MCF 10A (cell line): ENCODE measurements around the gene FAM83B. TPM values are rescaled to one million over a fixed set of nuclear protein-coding genes. Genes with fewer than 3 reads are reported as not detected.

Experiments used
- BruUV-seq: library from RNA; stranded (reverse); fragments of 400-500 nt; replicated peaks from 2 replicates; lab custom pipeline; 2021; lab: Mats Ljungman, UMichigan
- CTCF ChIA-PET: fragments of 300-600 bp; sonication (Branson Sonifier 250); formaldehyde crosslinking; extraction: SDS; loops from one replicate; lab custom pipeline; 2021; ENCODE audit warnings: antibody characterized with exemption, inconsistent platforms; lab: Yijun Ruan, JAX
- POLR2A ChIA-PET: fragments of 300-600, 350-650 bp; sonication (Branson Sonifier 250); formaldehyde crosslinking; extraction: SDS; loops from one replicate; lab custom pipeline; 2020; ENCODE audit warnings: antibody characterized with exemption, inconsistent platforms; lab: Yijun Ruan, JAX
- DNase-seq: peaks from one replicate; pipeline ENCODE4 v3.0.0-alpha.2; 2018; ENCODE audit not compliant: unreplicated experiment
- H3K27ac Mint-ChIP-seq: one replicate; pipeline ENCODE4 v1.8.0; 2022; ENCODE audit warnings: mild to moderate bottlenecking, low read depth, mixed read lengths; ENCODE audit not compliant: unreplicated experiment
- H3K27me3 Mint-ChIP-seq: one replicate; pipeline ENCODE4 v1.8.0; 2022; ENCODE audit warnings: mixed read lengths; ENCODE audit not compliant: insufficient read depth, unreplicated experiment
- H3K36me3 Mint-ChIP-seq: one replicate; pipeline ENCODE4 v1.8.0; 2022; ENCODE audit warnings: mild to moderate bottlenecking, moderate library complexity, mixed read lengths; ENCODE audit not compliant: insufficient read depth, unreplicated experiment
- H3K4me1 Mint-ChIP-seq: one replicate; pipeline ENCODE4 v1.8.0; 2022; ENCODE audit warnings: mixed read lengths; ENCODE audit not compliant: insufficient read depth, unreplicated experiment
- H3K4me3 Mint-ChIP-seq: one replicate; pipeline ENCODE4 v1.8.0; 2022; ENCODE audit warnings: mild to moderate bottlenecking, moderate library complexity, mixed read lengths; ENCODE audit not compliant: unreplicated experiment
- H3K9me3 Mint-ChIP-seq: one replicate; pipeline ENCODE4 v1.8.0; 2022; ENCODE audit warnings: mixed read lengths; ENCODE audit not compliant: unreplicated experiment
- CTCF ChIP-seq: fragments of 200-600 bp; IDR thresholded peaks from one replicate; pipeline ENCODE4 v1.8.0; 2022; ENCODE audit warnings: antibody characterized with exemption, mild to moderate bottlenecking; ENCODE audit not compliant: unreplicated experiment
- intact Hi-C: fragments of 100-400 bp; cut with micrococcal nuclease; formaldehyde crosslinking; loops from 2 replicates; pipeline ENCODE4 v1.14.1; 2022
- total RNA-seq: library from RNA; stranded (reverse); gene quantifications from 2 replicates; pipeline ENCODE4 v1.2.3, GENCODE V29; 2022

Gene FAM83B
- total RNA-seq, 1 experiment from 2014 or later = 25.4 TPM

DNA sequence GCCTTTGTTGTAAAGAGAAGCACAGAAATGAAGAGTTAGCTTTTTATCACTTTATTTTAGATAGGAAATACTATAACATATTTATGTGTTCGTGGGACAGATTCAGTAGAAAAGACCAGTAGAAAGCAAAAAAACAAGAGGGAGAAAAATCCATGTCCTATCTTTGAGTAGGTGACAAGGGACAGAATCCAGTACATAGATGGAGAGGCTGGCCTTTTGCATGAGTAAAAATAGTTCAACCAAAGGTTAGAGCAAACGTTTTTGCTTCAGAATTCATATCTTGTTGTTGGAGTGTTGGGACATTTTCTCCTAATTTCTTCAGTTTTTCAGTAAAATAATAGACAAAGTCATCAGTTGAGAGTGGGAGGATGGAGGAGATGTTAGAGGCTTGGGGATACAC is 19.6 kb upstream of the FAM83B start:
- H3K4me3 Mint-ChIP-seq = no peak overlapping the region
- no peak for DNase-seq
- no peaks in the 10 kb centered on the region for H3K36me3 Mint-ChIP-seq
- H3K9me3 Mint-ChIP-seq = peaks cover 7% of the 10 kb centered on the region
- CTCF ChIA-PET = interaction anchor here (0.7 kb wide), 2 partner anchors 108 to 159 kb away, joined by 3 read pairs; no protein-coding TSS in a partner anchor
- no peaks in the 10 kb centered on the region for H3K4me1 Mint-ChIP-seq
- intact Hi-C loops = no loop called here
- no peak for TF ChIP-seq CTCF
- BruUV-seq = no TSS peak
- H3K27me3 Mint-ChIP-seq = no peaks in the 10 kb centered on the region
- H3K27ac Mint-ChIP-seq = no peak overlapping the region
- POLR2A ChIA-PET = interaction anchor here (0.5 kb wide), 1 partner anchor 83 kb away, joined by 3 read pairs; no protein-coding TSS in a partner anchor

- Mint-ChIP-seq H3K4me1 (no peaks in the 10 kb centered on the region), H3K27me3 (no peaks in the 10 kb centered on the region), H3K36me3 (no peaks in the 10 kb centered on the region), H3K9me3 (peaks cover 8% of the 10 kb centered on the region), H3K4me3 (no peak overlapping the region), H3K27ac (no peak overlapping the region)
- intact Hi-C loops = no loop called here
- TF ChIP-seq CTCF = no peak
- ChIA-PET POLR2A (no interaction called here), CTCF (no interaction called here)
- no peak for DNase-seq
- no TSS peak for BruUV-seq
These were observed 16.4 kb upstream of the FAM83B start for GRCh38 chr6:54830216-54830615.

DNA sequence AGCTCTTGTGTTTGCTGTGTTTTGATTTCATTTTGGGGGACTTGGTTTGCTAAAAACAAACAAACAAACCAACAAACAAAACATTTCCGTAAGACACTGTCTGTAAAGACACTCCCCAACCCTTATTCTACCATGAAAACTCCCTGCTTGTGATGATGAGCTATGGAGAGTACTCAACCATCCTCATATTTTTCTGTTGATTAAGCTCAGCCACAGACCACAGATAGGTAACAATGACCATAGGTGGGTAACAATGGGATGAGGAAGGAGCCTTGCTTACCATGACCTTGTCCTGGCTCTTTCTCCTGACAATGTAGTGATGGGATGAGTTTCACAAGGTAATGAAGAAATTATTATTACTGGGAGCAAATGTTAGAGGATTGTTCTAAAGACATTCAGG is 11.4 kb upstream of the FAM83B start:
- CTCF ChIA-PET = interaction anchor here (0.6 to 1.5 kb wide), 3 partner anchors 23 to 116 kb away, joined by 3 read pairs; no protein-coding TSS in a partner anchor
- Mint-ChIP-seq H3K9me3 (peaks cover 8% of the 10 kb centered on the region), H3K27ac (no peak overlapping the region), H3K4me3 (no peak overlapping the region), H3K27me3 (no peaks in the 10 kb centered on the region), H3K36me3 (no peaks in the 10 kb centered on the region), H3K4me1 (no peaks in the 10 kb centered on the region)
- intact Hi-C loops = no loop called here
- POLR2A ChIA-PET = interaction anchor here (0.6 to 1.5 kb wide), 2 partner anchors 12 to 1387 kb away, joined by 3 to 4 read pairs; no protein-coding TSS in a partner anchor
- BruUV-seq = no TSS peak
- DNase-seq = no peak
- no peak for TF ChIP-seq CTCF

DNA sequence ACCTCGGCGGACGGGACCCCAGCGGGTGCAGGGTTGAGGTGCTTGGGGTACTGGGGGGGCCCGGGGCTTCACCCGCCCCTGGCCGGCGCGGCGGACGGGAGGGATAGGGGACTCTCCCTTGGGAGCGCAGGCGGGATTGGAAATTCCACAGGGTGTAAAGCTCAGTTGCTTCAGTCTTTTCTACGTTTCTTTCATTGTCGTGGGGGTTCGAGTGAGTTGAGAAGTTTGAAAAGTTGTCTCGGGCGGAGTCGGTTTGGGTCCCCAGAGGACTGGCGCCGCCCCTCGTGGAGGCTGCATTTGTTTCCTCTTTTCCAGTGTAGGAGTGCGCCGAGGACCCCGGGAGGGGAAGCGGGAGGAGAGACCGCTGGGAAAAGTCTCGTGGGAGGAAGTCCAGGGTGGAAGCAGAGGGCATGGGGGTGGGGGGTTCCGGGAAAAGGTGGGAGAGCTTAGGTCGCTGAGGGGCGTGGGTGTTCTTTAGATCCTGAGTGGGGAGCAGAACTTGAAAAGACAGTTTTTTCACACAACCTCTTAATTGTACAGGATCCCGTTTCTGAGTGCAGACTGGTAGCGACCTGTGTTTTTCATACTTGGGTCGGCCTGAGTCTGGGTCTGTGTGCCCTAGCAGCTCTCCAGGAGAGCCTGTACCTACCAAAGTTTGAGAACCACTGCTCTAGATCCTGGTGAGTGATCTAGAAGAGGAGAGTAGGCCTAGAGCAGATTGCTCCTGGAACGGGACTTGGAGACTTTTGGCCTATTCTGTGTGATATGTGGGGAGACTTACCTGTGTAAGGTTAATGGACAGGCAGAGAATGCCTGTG is 495 bp downstream of the FAM83B start:
- peaks cover 8% of the 10 kb centered on the region for H3K9me3 Mint-ChIP-seq
- H3K27ac Mint-ChIP-seq = peak overlapping the region; percentile 97
- DNase-seq = no peak
- no TSS peak for BruUV-seq
- peak overlapping the region; percentile 88 for H3K4me3 Mint-ChIP-seq
- intact Hi-C loops = loop anchor here (1.0 to 10.0 kb wide), 8 partner anchors 28 to 860 kb away; no protein-coding TSS in a partner anchor
- peaks cover 50% of the 10 kb centered on the region for H3K4me1 Mint-ChIP-seq
- no peaks in the 10 kb centered on the region for H3K27me3 Mint-ChIP-seq
- POLR2A ChIA-PET = interaction anchor here (0.6 to 3.5 kb wide), 24 partner anchors 10 to 791 kb away, joined by 3 to 35 read pairs (median 4); no protein-coding TSS in a partner anchor
- TF ChIP-seq CTCF = no peak
- H3K36me3 Mint-ChIP-seq = no peaks in the 10 kb centered on the region
- CTCF ChIA-PET = interaction anchor here (0.5 to 2.2 kb wide), 5 partner anchors 10 to 1118 kb away, joined by 3 to 9 read pairs (median 5); no protein-coding TSS in a partner anchor
